GM18499 (cell line): ENCODE data around the gene CLSTN2.

ENCODE experiments used
- ATAC-seq: cut with Tn5 transposase; IDR thresholded peaks from one replicate; pipeline ENCODE4 v1.9.1; 2021; ENCODE audit warnings: moderate number of reproducible peaks; ENCODE audit not compliant: insufficient read depth, unreplicated experiment

The CLSTN2 gene

DNA sequence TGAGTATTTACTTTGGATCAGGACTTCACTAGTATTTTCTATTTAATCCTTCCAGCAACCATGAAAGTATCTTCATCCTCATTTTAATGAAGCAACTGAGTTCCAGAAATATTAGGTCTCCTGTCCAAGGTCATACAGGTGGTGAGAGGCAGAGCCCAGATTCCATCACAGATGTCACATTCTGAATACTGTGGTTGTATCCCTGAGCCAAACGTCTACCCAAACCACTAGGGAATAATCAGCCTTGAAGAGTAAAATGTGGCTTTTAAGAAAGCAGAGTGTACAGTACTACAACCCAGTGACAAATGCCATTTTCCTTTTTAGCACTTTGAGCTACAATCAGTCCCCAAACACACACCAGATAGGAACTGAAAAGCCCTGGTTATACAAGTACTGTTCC, 649.6 kb downstream of the CLSTN2 start:
- no peak for ATAC-seq

DNA sequence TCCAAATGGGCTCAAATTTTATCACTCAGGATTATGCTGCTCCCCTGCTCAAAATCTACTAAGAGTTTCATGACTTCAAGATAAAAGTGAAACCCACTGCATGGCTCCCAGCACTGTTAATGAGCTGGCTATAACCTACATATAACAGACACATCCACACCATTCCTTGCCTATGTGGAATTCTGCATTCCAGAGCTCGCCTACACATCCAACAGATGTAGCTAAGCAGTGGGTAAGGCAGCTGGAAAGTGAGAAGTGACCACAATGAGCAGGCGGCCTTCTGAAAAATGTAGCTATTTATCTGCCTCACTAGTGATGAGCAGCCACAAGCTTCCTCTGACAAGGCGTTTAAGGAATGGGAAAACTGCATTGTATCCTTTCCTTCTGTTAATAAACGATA, 650.8 kb downstream of the CLSTN2 start:
- no peak for ATAC-seq

DNA sequence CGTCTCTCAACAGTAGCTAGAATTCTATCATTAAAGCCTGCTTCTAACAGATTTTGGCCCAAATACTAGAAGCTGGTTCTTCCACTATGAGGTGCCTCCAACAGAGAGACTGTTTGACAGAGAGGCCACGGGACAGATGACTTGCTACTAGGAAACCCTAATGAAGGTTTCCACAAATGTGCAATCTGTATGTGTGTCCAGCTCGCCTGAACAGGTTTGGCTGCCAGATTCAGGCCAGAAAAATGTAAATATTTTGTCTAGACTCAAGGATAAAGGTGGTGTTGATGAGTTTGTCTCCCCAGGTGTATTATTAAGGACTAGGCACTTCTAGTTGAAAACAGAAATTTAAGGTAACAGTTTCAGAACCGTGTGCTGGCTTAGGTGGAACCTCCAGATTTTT, 651.3 kb downstream of the CLSTN2 start:
- no peak for ATAC-seq

DNA sequence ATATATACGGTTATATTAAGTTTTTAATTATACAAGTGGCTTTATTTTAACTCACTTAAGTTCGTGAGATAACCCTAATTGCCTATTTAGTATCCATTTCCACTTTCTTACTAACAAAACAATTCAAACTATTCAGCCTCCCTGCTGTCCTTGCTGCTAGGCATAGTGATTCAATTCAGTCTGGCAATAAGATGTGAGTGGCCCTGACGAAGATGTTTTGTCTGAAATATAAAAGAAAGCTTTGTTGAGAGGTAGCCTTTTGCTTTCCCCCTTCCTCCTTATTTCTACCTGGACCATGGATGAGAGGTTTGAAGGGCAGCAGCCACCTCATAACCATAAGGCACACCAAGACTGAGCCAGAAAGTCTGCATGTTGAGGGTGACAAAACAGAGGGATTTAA, 653.6 kb downstream of the CLSTN2 start:
- ATAC-seq = no peak

DNA sequence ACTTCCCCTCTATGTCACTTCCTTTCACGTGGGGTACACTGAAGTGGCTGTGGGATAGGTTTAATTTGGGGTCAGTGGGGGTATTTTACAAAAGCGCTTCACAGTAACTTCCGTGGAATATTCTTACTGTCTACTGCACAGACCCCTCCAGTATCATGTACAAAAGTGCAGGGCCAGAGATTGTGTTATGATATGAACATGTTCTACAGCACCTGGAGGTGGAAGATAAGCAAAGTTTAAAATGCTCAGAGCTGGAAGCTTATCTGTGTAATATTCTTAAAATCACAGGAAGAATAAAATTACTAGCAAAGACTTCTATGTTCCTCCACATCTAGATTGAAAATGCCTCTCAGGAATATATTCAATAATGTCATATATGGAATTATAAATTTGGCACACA, 658.8 kb downstream of the CLSTN2 start:
- ATAC-seq = no peak

DNA sequence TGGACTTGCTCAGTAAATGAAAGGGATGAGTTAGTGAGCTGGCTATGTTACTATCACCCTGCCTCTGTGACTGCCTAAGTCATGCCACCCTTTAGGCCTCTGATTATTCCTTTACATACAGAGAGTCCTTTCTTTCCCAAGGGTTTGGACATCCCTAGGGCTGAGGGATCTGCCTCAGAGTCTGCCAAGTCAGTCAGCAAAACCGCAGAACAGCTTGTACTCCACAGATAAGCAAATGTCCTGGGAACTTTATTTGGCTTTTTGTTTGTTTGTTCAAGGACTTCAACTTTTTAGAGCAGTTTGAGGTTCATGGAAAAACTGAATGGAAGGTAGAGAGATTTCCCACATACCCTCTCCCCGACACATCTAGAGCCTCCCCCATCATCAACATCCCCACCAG, 660.3 kb downstream of the CLSTN2 start:
- no peak for ATAC-seq

DNA sequence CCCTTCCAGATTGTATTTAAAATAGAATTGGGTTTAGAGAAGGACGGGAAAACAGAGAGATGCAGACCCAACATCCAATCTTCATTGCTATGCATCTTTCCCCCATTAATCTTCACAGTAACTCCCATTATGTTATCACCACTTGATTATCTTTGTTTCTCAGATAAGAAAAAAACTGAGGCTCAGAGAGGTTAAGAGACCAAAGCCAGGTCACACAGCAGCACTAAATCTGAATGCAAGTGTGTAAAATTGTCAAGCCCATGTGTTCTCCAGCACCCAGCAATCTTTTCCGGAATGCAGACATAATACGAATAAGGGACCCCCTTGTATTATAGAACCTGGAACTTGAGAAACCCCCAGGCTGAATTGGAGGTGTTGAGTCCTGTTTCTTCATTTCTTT, 662.4 kb downstream of the CLSTN2 start:
- no peak for ATAC-seq

DNA sequence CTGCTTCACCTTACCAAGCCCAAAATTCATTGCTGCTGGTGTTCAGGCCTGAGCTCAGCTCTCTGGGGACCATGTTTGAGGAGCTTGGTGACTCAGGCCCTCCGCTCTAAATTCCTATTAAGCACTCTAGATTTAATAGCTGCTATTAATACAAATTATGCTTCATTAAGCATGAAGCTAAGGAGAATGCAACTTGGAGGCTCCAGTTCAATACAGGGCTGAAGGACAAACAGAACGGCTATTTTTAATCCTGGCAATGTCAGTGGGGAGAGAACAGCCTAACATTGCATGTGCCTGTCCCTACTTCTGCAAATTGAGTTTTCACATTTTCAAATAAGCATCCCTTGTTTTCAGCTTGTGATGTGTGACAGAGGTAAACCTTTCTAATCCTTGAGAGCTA, 662.8 kb downstream of the CLSTN2 start:
- ATAC-seq = no peak

DNA sequence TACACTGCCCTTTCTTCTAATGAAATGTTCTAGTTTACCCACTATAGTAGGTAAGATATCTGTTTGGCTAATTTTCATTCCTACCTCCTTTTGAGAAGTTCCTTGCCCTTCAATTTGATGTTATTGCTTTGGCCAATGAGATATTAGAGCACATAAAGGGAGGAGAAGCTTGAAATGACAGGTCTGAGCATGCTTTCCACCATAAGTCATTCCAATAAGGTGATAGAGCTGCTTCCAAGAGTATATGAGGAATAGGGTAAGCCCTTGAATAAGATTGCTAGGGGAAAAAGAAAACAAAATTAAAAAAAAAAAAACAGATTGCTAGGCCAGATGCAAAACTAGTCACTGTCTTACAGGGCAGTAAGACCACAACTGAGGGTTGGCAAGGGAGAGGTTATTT, 664.0 kb downstream of the CLSTN2 start:
- no peak for ATAC-seq

DNA sequence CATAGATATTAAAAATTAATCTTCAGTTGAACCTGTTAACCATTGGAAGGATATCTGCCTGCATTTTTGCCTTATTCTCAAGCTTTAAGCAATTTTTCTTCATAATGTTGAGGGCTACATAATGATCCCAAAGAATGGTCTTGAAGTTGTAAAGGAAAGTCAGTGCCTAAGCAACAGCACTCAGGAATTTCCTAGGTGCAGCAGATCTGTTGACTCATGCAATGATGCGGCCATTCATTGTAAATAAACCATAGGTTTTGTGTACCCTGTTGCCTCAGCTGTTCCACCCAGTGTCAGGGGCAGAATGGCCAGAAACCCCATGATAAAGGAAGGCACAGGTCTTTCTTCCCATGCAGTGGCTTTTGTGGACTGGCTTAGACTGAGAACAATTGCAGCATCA, 664.5 kb downstream of the CLSTN2 start:
- ATAC-seq = no peak

DNA sequence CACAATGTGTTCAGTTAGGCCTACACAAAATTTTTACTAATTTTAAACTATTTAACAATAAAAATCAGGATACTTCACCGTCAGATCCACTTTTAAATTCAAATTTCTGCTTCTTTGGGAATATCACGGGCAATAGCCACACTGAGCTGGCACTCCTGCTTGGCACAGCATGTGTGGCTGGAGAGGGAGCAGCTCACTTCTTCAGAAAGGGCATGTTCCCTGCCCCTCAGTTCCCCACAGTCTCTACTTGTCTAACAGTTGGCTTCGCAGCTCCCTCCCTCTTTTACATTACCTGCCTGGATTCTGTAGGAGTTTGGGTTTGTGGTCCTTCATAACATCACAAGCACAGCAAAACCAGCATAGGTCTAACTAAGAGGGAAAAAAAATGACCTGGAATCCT, 666.9 kb downstream of the CLSTN2 start:
- no peak for ATAC-seq

DNA sequence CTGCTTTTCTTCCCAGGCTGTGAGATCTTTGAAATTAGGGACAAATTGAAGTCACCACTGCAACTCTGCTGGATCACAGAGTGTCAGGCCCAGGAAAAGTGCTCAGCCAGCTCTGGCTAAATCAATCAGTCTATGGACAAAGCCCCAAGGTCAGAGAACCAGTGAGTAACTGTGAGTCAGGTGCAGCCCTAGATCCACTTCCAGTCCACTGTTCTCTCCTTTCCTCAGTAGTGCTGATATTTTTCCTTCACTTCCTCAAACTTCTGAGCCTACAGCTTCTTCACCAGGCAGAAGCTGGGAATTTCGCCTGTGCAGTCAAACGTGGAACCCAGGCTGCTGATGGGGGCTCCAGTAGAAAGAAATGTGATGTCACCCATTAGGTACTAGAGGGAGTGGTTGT, 667.8 kb downstream of the CLSTN2 start:
- ATAC-seq = no peak

DNA sequence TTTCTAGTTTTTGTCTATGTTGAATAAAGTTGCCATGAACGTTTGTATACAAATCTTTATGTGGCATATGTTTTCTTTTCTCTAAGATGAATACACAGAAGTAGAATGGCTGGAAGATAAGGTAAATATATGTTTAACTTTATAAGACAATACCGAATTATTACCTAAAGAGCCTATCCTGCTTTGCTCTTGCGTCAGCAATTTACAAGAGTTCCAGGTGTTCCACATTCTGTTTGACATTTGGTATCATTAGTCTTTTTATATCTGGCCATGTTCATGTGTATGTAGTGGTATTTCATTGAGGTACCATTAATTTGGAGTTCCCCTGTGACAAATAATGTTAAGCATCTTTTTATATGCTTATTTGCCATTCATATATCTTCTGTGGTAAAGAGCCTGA, 668.8 kb downstream of the CLSTN2 start:
- ATAC-seq = no peak

DNA sequence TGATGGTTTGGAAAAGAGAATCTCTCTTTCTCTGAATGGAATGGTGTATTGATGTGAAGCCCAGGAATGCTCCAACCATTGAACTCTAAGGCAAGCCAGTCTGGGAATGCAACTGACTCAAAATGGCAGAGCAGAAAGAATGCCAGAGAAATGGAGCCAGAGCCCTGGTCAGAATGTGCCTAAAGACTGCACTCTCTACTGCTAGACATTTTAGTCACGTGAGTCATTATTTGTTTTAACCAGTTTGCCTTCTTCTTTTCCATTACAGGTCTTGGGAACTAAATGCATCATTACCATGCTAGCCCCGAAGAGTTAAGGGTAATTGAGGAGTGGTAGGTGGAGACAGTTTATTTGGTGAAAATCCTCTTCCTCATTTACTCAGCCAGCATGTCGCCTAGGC, 675.6 kb downstream of the CLSTN2 start:
- no peak for ATAC-seq

DNA sequence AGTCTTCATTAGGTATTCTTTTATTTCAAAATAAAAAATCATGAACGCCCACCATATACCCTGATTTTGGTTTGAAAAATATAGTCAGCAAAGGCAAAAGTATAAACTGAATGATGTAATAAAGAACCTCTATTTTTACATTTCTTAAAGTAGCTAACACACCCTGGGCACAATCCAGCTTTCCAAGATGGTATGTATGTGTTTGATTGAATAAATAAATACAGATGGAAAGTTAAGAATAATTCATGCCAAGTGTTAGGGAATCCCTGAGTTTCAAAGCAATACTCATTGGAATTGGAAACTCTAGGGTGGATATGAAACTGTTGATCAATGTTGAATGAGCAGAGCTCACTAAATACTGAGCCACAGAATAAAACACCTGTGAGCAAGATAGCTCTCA, 679.0 kb downstream of the CLSTN2 start:
- ATAC-seq = no peak

DNA sequence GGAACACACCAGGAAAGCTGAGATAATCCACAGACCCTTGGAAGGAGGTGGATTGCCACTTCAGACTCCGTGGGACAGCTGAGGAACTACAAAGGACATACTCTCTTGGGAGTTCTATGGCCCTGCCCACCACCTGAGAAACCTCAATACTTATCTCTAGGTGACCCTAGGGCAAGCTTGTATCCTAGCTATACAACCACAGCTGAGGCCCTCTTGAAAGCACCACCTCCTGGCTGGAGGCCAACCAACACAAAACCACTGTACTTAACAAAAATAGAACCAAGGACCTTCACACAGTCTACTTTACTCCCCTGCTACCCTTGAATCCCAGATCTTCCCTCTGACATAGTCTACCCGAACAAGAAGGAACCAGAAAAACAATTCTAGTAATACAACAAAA, 682.1 kb downstream of the CLSTN2 start:
- no peak for ATAC-seq

DNA sequence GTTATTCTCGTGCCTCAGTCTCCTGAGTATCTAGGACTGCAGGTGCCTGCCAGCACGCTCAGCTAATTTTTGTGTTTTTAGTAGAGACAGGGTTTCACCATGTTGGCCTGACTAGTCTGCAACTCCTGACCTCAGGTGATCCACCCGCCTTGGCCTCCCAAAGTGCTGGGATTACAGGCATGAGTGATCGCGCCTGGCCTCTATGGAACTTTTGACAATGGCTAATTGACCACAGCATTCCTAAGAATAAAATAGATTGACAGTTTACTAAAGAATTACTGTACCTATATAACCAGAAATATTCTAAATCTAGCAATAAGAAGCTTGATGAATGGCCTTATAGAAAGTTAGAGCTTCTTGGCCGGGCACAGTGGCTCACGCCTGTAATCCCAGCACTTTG, 691.9 kb downstream of the CLSTN2 start:
- ATAC-seq = no peak
